Mammary epithelial cell (primary cell): ENCODE results near the gene IQGAP2.

ENCODE experiments used
- EZH2 ChIP-seq: IDR thresholded peaks from 2 replicates; pipeline ENCODE4 v1.6.1; 2012; ENCODE audit warnings: low read length, inconsistent platforms, borderline replicate concordance
- TF ChIP-seq, protein P1 (sequence below), 2 donors: IDR thresholded peaks in 1 of 2; conservative IDR thresholded peaks in 1 of 2; 2 replicates each; pipeline ENCODE4 v1.5.1; 2011 to 2012; ENCODE audit warnings: inconsistent platforms in 2 of 2, low read length in 2 of 2, mild to moderate bottlenecking in 2 of 2, control low read depth in 1 of 2, low read depth in 1 of 2; ENCODE audit not compliant: insufficient read depth in 1 of 2; ENCODE audit errors: extremely low read depth in 1 of 2

DNA sequence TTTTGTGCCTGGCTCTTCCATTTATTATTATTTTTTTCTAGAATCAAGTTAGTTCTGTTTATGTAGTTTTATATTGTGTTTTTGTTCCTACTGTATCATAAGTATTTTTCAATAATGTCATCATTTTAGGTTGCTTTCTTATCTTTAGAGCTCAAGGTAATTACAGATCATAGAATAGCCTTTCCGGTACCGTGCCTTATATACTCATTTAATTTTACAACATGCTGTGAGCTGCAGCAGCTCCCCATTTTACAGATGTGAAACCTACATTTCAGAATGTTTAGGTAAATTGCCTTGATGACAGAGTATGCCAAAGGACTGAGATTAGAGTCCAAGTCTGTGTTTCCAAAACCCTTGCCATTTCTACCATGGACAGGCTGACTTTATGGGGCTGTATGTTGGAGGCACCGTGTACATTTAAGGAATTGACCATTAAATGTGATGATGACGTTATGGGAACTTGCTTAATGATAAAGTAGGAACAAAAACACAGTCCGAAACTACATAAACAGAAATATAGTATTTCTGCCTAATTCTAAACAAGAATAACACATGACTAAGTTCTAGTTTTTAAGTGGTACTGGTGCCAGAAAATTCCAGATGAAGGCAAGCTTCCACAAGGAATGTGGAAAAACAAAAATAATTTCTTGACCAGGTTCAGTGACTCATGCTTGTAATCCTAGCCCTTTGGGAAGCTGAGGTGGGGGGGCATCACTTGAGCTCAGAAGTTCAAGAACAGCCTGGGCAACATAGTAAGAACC lies 97.7 kb downstream of the IQGAP2 start:
- TF ChIP-seq, protein P1, sequence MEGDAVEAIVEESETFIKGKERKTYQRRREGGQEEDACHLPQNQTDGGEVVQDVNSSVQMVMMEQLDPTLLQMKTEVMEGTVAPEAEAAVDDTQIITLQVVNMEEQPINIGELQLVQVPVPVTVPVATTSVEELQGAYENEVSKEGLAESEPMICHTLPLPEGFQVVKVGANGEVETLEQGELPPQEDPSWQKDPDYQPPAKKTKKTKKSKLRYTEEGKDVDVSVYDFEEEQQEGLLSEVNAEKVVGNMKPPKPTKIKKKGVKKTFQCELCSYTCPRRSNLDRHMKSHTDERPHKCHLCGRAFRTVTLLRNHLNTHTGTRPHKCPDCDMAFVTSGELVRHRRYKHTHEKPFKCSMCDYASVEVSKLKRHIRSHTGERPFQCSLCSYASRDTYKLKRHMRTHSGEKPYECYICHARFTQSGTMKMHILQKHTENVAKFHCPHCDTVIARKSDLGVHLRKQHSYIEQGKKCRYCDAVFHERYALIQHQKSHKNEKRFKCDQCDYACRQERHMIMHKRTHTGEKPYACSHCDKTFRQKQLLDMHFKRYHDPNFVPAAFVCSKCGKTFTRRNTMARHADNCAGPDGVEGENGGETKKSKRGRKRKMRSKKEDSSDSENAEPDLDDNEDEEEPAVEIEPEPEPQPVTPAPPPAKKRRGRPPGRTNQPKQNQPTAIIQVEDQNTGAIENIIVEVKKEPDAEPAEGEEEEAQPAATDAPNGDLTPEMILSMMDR (conservative IDR thresholded peaks at IDR 0.05 in 1 of 2, IDR thresholded peaks at IDR 0.05 in 1 of 2; ENCODE audit: extremely low read depth in 1 of 2, insufficient read depth in 1 of 2, low read depth in 1 of 2, low read length in 2 of 2), result no peak
- no peak for TF ChIP-seq EZH2
